Muscle of leg (tissue), 16 donors: Measurements from ENCODE around the gene RAF1. TPM values are rescaled to one million over a fixed set of nuclear protein-coding genes. Genes with fewer than 3 reads are reported as not detected.

Source experiments
- DNase-seq: peaks from one replicate; pipeline ENCODE4 v3.0.0; 2013
- H3K27ac ChIP-seq: one replicate; pipeline ENCODE4 v1.5.1; 2013; ENCODE audit warnings: mild to moderate bottlenecking, low read length, control low read depth
- H3K27me3 ChIP-seq: one replicate; pipeline ENCODE4 v1.6.1; 2013; ENCODE audit warnings: low read length; ENCODE audit not compliant: control insufficient read depth, insufficient read depth
- H3K36me3 ChIP-seq: one replicate; pipeline ENCODE4 v1.6.1; 2013; ENCODE audit warnings: low read length; ENCODE audit not compliant: control insufficient read depth, insufficient read depth
- H3K4me1 ChIP-seq: one replicate; pipeline ENCODE4 v1.6.1; 2013; ENCODE audit warnings: low read length; ENCODE audit not compliant: control insufficient read depth, insufficient read depth
- H3K4me3 ChIP-seq: one replicate; pipeline ENCODE4 v1.5.1; 2013; ENCODE audit warnings: low read length, control low read depth
- H3K9me3 ChIP-seq: replicated peaks from 2 replicates; pipeline ENCODE4 v1.6.1; 2013; ENCODE audit warnings: low read depth, low read length; ENCODE audit not compliant: control insufficient read depth
- WGBS: methylation state at CpG from one replicate; pipeline ENCODE4 v1.1.5; 2013; ENCODE audit warnings: missing lambda C conversion rate; ENCODE audit not compliant: insufficient coverage; 5-methylcytosine and 5-hydroxymethylcytosine counted together
- long read RNA-seq, 11 donors: transcript quantifications; one replicate each; lab custom pipeline, GENCODE V29; 2026
- polyA plus RNA-seq, 8 donors: library from polyadenylated mRNA; unstranded; fragments of 120-200 nt; gene quantifications; one replicate each; pipeline versions ENCODE4 v1.2.1 to v1.2.3, GENCODE V29; 2013; ENCODE audit warnings: inconsistent platforms in 1 of 8, low replicate concordance in 1 of 8; ENCODE audit not compliant: insufficient read length in 8 of 8, insufficient read depth in 1 of 8
- total RNA-seq: library from RNA; stranded (reverse); fragments of 120-200 nt; gene quantifications from one replicate; pipeline ENCODE4 v1.2.4, GENCODE V29; 2013

The RAF1 gene
- 94.2 TPM for total RNA-seq
- polyA plus RNA-seq: 100 to 1,000 TPM in 1 of 8 donors, 10 to 100 TPM in 7; 80.0 to 113 (median 90.2) TPM
- long read RNA-seq, donor 1, partial matches to known transcripts: 0 of 1 reads
- long read RNA-seq, donor 1, other reads (novel, unspliced or antisense): 0 of 1 reads
- long read RNA-seq, donor 2: 0 reads
- long read RNA-seq, donor 3, transcript RAF1-201 (17 exons, 3,300 nt): major isoform, 12 of 21 reads
- long read RNA-seq, donor 3, partial matches to known transcripts: 6 of 21 reads
- long read RNA-seq, donor 3, other reads (novel, unspliced or antisense): 0 of 21 reads
- long read RNA-seq, donor 4, transcript RAF1-201 (17 exons, 3,300 nt): major isoform, 5 of 6 reads
- long read RNA-seq, donor 4, partial matches to known transcripts: 0 of 6 reads
- long read RNA-seq, donor 4, other reads (novel, unspliced or antisense): 0 of 6 reads
- long read RNA-seq, donor 5, transcript RAF1-201 (17 exons, 3,300 nt): major isoform, 12 of 42 reads
- long read RNA-seq, donor 5, partial matches to known transcripts: 25 of 42 reads
- long read RNA-seq, donor 5, other reads (novel, unspliced or antisense): 0 of 42 reads
- long read RNA-seq, donor 6, transcript RAF1-201 (17 exons, 3,300 nt): major isoform, 11 of 20 reads
- long read RNA-seq, donor 6, partial matches to known transcripts: 8 of 20 reads
- long read RNA-seq, donor 6, other reads (novel, unspliced or antisense): 0 of 20 reads
- long read RNA-seq, donor 7, transcript RAF1-201 (17 exons, 3,300 nt): major isoform, 6 of 17 reads
- long read RNA-seq, donor 7, partial matches to known transcripts: 9 of 17 reads
- long read RNA-seq, donor 7, other reads (novel, unspliced or antisense): 0 of 17 reads
- long read RNA-seq, donor 8, transcript RAF1-201 (17 exons, 3,300 nt): major isoform, 6 of 6 reads
- long read RNA-seq, donor 8, partial matches to known transcripts: 0 of 6 reads
- long read RNA-seq, donor 8, other reads (novel, unspliced or antisense): 0 of 6 reads
- long read RNA-seq, donor 9, transcript RAF1-201 (17 exons, 3,300 nt): major isoform, 6 of 18 reads
- long read RNA-seq, donor 9, partial matches to known transcripts: 12 of 18 reads
- long read RNA-seq, donor 9, other reads (novel, unspliced or antisense): 0 of 18 reads
- long read RNA-seq, donor 10, transcript RAF1-201 (17 exons, 3,300 nt): major isoform, 8 of 12 reads
- long read RNA-seq, donor 10, partial matches to known transcripts: 0 of 12 reads
- long read RNA-seq, donor 10, other reads (novel, unspliced or antisense): 0 of 12 reads
- long read RNA-seq, donor 11, partial matches to known transcripts: 12 of 16 reads
- long read RNA-seq, donor 11, other reads (novel, unspliced or antisense): 0 of 16 reads

DNA sequence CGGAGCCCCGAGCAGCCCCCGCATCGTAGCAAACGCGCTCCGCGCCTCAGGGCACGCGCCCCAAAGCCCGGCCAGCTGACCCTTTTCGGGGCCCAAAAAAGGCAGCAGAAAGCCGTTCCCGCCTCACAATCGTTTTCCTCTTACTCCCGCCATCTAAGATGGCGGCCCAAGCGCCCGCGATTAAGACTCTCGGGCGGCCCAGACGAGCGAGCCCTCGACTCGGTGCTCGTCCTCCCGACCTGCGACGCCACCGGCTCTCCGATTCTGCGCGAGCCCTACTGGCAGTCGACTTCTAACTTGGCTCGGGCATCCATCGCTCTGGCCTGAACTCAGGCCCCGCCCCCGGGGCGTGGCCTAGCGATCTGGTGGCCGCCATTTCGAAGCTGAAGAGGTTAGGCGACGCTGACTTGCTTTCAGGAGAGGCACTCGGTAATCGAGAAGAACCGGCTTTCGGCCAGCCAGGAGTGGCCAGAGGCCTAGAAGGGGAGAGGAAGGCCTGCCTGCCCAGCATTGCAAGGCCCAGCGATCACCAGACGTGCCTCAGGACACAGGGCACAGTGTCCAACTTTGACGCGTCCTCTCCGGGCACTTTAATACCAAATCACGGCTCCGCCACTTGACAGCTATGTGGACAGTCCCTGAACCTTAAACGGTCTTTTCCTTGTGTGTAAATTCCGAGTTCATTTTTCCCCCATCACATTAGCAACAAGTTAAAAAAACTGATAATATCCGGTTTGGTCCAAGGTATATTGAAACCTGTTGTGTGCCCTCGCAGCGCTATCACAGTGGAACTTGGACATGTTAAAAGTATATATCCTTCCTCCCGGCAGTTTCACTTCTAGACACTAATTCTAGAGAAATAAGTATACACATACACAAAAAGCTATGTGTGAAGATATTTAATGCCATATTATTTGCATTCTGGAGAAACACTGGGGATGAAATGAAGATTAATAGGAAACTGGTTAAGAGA, at the start of gene RAF1:
Gene RAF1, minus strand, starts transcription at position 182 of the 973 bp plus-strand sequence. CDS start 45,396 bp downstream, outside the sequence.
- Histone ChIP-seq H3K27me3 (no peaks in the 10 kb centered on the region), H3K4me3 (peak within 1 kb of the TSS; percentile 99), H3K9me3 (no peaks in the 10 kb centered on the region), H3K4me1 (peaks cover 8% of the 10 kb centered on the region), H3K36me3 (no peaks in the 10 kb centered on the region), H3K27ac (peak within 1 kb of the TSS; percentile 100)
- WGBS: under 1% methylated on average over 56 of the region's 62 CpGs
- DNase-seq: peak; percentile 99

DNA sequence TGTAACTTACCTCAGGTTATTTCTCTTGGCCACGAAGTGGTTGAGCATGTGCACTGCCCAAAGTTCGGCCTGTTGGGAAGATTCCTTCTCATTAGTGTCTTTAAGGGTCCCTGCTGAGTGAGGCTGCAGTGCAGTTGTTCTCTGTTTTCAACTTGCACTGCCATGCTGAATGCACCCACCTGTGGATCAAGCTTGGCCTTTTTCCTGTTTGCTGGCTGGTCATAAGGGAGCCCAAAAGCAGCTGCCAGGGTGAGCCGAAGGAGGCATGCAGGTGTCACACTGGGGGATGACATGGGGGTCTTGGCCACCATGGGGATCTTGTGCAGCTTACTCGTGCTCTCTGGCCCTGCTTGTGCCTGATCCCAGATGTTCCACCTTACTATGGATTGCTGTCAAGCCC, 46.1 kb upstream of the RAF1 start:
- no peak overlapping the region for H3K27ac ChIP-seq
- 74% methylated on average over 4 of the region's 4 CpGs for WGBS

DNA sequence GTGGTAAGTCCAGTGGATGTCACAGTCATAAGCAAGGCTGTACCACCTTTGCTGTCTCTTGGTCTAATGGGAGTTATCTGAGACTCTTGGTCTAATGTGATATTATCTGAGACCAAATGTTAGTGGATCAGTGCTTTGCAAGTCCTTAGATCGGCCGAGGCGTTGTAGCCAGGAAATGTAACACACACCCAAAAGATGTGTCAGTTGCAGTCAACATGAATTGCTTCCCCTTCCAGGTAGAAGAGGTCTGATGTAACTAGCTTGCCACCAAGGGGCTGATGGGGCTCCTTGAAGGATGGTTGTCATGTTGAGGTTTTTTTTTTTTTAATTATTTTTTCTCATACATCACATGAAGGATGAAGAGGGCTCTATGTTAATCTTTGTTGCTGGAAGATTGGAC, 45.4 kb upstream of the RAF1 start:
- Histone ChIP-seq H3K27me3 (no peaks in the 10 kb centered on the region), H3K36me3 (no peaks in the 10 kb centered on the region), H3K4me1 (peaks cover 2% of the 10 kb centered on the region), H3K4me3 (no peak overlapping the region), H3K9me3 (no peaks in the 10 kb centered on the region), H3K27ac (no peak overlapping the region)
- no peak for DNase-seq
- WGBS: no CpG with 5 or more reads among the region's 3 CpGs

More for the DNA sequence above, 46.1 kb upstream of the RAF1 start:
- no peaks in the 10 kb centered on the region for H3K36me3 ChIP-seq
- no peak overlapping the region for H3K4me3 ChIP-seq
- no peaks in the 10 kb centered on the region for H3K27me3 ChIP-seq
- no peaks in the 10 kb centered on the region for H3K9me3 ChIP-seq
- peaks cover 2% of the 10 kb centered on the region for H3K4me1 ChIP-seq
- no peak for DNase-seq

DNA sequence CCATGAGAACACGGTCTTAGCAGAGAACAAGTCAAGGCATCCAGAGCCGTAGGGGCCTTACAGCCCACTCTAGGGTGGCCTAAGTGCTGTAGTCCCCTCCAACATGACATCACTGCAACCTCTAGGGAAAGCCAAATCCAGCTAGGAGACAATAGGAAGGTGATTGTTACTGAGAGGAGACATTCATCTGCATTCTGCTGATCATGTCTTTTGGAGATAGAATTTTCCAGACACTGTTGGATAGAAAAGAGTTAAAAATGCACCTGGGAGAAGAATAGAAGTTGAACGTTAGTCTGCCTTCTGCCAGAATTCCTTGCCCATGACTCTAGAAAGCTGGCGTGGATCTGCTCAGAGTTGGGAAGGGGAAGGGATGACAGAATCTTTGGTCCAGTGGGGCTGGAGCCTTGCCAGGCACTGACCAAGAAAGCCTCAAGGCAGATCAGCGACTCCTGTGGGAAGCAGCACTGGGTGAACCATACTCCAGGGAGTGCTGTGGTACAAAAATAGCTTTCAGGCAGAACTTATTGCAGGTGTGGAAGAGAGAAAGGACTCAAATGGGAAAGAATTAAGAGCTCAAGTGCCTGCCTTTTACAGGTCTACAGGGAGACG, 44.8 kb upstream of the RAF1 start:
- H3K9me3 ChIP-seq: no peaks in the 10 kb centered on the region
- peaks cover 2% of the 10 kb centered on the region for H3K4me1 ChIP-seq
- peak; percentile 25 for DNase-seq
- no peak overlapping the region for H3K27ac ChIP-seq
- WGBS: 51% methylated on average over 6 of the region's 6 CpGs
- no peak overlapping the region for H3K4me3 ChIP-seq
- H3K27me3 ChIP-seq: no peaks in the 10 kb centered on the region
- H3K36me3 ChIP-seq: no peaks in the 10 kb centered on the region

DNA sequence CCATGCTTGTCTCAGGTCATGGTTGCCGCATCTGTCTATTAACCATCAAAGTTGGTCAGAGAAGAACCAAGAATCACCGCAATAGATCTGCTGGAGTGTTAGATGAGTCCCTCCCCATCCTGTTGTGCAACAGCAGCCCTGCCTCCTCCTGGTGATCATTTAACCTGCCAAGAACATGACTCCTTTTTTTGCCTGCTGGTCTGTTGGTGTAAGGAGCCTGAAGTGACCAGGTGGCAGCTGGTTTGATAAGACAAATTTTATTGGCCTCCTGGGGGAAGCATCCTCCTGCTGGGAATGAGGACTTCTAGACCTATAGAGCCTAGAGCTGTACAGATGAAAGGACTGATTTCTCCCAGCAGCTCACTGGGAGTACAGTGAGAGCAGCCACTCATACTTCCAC, 43.5 kb upstream of the RAF1 start:
- DNase-seq: no peak
- Histone ChIP-seq H3K4me3 (no peak overlapping the region), H3K27me3 (no peaks in the 10 kb centered on the region), H3K36me3 (no peaks in the 10 kb centered on the region), H3K9me3 (no peaks in the 10 kb centered on the region), H3K27ac (no peak overlapping the region), H3K4me1 (peaks cover 2% of the 10 kb centered on the region)
- 80% methylated on average over 2 of the region's 2 CpGs for WGBS

DNA sequence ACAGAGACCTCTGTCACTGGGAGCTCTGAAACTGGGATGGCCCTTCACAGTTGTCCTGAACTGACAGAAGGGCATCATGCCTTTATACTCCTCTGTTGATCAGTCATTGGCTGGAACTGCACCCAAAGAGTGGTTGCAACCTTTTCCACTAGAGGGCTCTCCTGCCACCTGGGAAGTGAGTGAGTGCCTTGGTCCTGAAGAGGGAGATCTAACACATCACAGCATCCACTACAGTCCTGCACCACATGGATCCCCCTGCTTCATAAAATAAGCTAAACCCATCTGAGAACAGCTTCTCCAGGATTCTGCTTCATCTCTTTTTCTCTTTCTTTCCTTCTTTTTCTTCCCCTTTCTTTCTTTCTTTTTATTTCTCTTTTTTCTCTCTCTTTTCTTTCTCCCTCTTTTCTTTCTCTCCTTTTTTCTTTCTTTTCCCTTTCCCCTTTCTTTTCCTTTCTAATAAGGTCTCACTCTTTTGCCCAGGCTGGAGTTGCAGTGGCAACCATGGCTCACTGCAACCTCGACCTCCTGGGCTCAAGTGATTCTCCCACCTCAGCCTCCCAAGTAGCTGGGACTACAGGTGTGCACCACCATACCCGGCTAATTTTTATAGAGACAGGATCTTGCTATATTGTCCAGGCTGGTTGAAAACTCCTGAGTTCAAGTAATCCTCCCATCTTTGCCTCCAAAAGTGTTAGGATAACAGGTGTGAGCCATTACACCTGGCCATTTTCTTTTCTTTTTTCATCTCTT, 42.8 kb upstream of the RAF1 start:
- WGBS: 86% methylated on average over 1 of the region's 2 CpGs
- H3K27ac ChIP-seq: no peak overlapping the region
- peak; percentile 60 for DNase-seq

DNA sequence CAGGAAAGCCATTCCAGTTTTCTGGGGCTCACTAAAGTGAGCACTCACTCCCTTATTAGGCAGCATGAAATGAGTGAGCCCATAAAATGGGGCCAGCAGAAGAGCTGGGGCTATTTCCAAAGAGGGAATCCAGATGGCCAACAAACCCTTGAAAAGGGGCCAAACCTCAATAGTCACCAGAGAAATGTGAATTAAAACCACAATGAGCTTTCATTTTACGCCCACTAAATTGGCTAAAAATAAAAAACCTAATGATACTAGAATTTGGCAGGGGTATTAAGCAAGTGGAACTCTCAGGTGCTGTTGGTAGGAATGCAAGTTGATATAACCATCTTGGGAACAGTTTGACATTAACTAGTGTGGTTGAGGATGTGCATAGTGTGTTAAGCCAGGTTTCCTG, 42.1 kb upstream of the RAF1 start:
- Histone ChIP-seq H3K9me3 (no peaks in the 10 kb centered on the region), H3K4me1 (peaks cover 2% of the 10 kb centered on the region), H3K4me3 (no peak overlapping the region), H3K36me3 (no peaks in the 10 kb centered on the region), H3K27me3 (no peaks in the 10 kb centered on the region), H3K27ac (no peak overlapping the region)
- DNase-seq: peak; percentile 22
- WGBS: no CpG with 5 or more reads among the region's 1 CpG

More for the DNA sequence above, 42.8 kb upstream of the RAF1 start:
- H3K4me3 ChIP-seq: no peak overlapping the region
- H3K4me1 ChIP-seq: peaks cover 2% of the 10 kb centered on the region
- H3K27me3 ChIP-seq: no peaks in the 10 kb centered on the region
- no peaks in the 10 kb centered on the region for H3K36me3 ChIP-seq
- H3K9me3 ChIP-seq: no peaks in the 10 kb centered on the region

DNA sequence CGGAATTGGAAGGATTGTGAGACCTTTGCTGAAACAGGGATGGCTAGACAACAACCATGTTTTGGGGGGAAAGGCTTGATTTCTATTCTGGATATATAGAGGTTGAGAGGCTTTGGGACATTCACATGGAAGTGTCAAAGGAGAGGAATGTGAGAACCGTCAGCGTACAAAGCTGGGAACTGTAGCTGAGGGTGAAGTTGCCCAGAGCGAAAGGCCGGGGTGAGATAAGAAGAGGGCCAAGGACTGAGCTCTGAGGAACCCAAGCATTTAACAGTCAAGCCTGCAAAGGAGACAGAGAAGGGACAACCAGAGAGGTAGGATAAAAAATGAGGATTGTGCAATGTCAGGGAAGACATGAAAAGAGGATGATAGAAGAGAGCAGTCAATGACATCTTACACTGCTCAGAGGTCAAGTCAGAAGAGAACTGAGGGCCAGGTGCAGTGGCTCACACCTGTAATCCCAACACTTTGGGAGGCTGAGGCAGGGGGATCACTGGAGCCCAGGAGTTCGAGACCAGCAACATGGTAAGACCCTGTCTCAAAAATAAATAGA, 41.5 kb upstream of the RAF1 start:
- no peak overlapping the region for H3K27ac ChIP-seq
- 86% methylated on average over 5 of the region's 6 CpGs for WGBS

More for the DNA sequence above, 41.5 kb upstream of the RAF1 start:
- Histone ChIP-seq H3K4me1 (peaks cover 2% of the 10 kb centered on the region), H3K4me3 (no peak overlapping the region), H3K36me3 (no peaks in the 10 kb centered on the region), H3K9me3 (no peaks in the 10 kb centered on the region), H3K27me3 (no peaks in the 10 kb centered on the region)
- DNase-seq: no peak
